SJCRH30 (cell line): ENCODE measurements around the gene ZSWIM3. TPM values are rescaled to one million over a fixed set of nuclear protein-coding genes. Genes with fewer than 3 reads are reported as not detected.

Experiments used
- DNase-seq, 2 experiments: peaks; one replicate each; pipeline ENCODE4 v3.0.0-alpha.2; 2015 to 2020
- H3K27ac ChIP-seq: fragments of 250-450 bp; sonication (Bioruptor Pico); 2 replicates; pipeline ENCODE4 v1.5.1; 2020; ENCODE audit warnings: mild to moderate bottlenecking, moderate library complexity
- H3K27me3 ChIP-seq: fragments of 250-450 bp; sonication (Bioruptor Pico); 2 replicates; pipeline ENCODE4 v1.5.1; 2020; ENCODE audit warnings: mild to moderate bottlenecking, moderate library complexity
- H3K36me3 ChIP-seq: fragments of 250-450 bp; sonication (Bioruptor Pico); 2 replicates; pipeline ENCODE4 v1.5.1; 2020; ENCODE audit warnings: mild to moderate bottlenecking, moderate library complexity
- H3K4me1 ChIP-seq: fragments of 250-450 bp; sonication (Bioruptor Pico); 2 replicates; pipeline ENCODE4 v1.5.1; 2020; ENCODE audit warnings: mild to moderate bottlenecking, moderate library complexity
- H3K4me3 ChIP-seq: fragments of 250-450 bp; sonication (Bioruptor Pico); 2 replicates; pipeline ENCODE4 v1.5.1; 2020; ENCODE audit warnings: mild to moderate bottlenecking, moderate library complexity
- H3K9me3 ChIP-seq: fragments of 250-450 bp; sonication (Bioruptor Pico); replicated peaks from 2 replicates; pipeline ENCODE4 v1.5.1; 2020; ENCODE audit warnings: mild to moderate bottlenecking, moderate library complexity
- total RNA-seq: library from RNA; depleted of rRNA; stranded (reverse); fragments of >200 nt; shearing (Covaris generic); gene quantifications from 2 replicates; pipeline ENCODE4 v1.2.3, GENCODE V29; 2014

ZSWIM3 gene
- total RNA-seq, 1 experiment from 2014 or later: 6.2 TPM

- no peak for DNase-seq
- Histone ChIP-seq H3K4me1 (peaks cover 17% of the 10 kb centered on the region), H3K9me3 (no peaks in the 10 kb centered on the region), H3K27ac (no peak overlapping the region), H3K36me3 (no peaks in the 10 kb centered on the region), H3K27me3 (no peaks in the 10 kb centered on the region), H3K4me3 (no peak overlapping the region)
These were observed 55.7 kb downstream of the ZSWIM3 start for GRCh38 chr20:45913116-45913515.

DNA sequence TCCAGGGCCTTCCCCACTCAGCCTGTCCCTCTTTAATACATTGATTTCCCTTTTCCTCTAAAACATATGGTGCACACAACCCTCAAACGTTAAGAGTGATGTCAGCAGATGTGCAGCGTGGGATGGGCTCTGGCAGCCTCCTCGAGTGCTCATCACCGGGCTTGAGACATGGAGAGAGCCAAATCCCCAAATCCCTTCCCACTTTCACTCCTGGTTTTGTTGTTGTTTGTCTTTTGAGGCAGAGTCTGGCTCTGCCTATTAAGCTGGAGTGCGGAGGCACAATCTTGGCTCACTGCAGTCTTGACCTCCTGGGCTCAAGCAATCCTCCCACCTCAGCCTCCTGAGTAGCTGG is 60.4 kb downstream of the ZSWIM3 start:
- H3K9me3 ChIP-seq: no peaks in the 10 kb centered on the region
- no peaks in the 10 kb centered on the region for H3K36me3 ChIP-seq
- no peaks in the 10 kb centered on the region for H3K27me3 ChIP-seq
- H3K27ac ChIP-seq: peak overlapping the region; percentile 44
- peaks cover 50% of the 10 kb centered on the region for H3K4me1 ChIP-seq
- peak; percentile 86 to 94 for DNase-seq
- H3K4me3 ChIP-seq: no peak overlapping the region

DNA sequence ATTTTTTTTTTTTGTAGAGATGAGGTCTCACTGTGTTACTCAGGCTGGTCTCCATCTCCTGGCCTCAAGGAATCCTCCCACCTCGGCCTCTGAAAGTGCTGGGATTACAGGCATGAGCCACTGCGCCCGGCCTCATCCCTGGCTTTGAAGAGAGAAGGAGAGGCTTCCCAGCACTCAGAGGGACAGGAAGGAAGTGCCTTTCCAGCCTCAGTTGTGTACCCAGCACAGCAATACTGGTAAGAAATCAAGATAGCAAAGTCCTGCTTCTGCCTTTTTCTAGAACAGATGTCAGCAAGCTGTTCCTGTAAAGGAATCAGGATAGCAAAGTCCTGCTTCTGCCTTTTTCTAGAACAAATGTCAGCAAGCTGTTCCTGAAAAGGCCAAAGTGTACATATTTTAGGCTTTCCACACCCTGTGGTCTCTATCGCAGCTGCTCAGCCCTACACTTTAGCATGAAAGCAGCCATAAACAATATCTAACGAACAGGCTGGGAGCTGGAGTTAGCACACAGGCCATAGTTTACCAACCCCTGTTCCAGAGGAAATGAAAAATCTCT is 60.8 kb downstream of the ZSWIM3 start:
- H3K27ac ChIP-seq: peak overlapping the region; percentile 44
- peak; percentile 50 to 64 for DNase-seq

GRCh38 chr20:45918779-45919537 is 61.5 kb downstream of the ZSWIM3 start:
- no peaks in the 10 kb centered on the region for H3K36me3 ChIP-seq
- H3K4me1 ChIP-seq: peaks cover 60% of the 10 kb centered on the region
- H3K4me3 ChIP-seq: no peak overlapping the region
- H3K27me3 ChIP-seq: no peaks in the 10 kb centered on the region
- no peaks in the 10 kb centered on the region for H3K9me3 ChIP-seq
- H3K27ac ChIP-seq: peak overlapping the region; percentile 44
- DNase-seq: no peak

More for the DNA sequence above, 60.8 kb downstream of the ZSWIM3 start:
- no peak overlapping the region for H3K4me3 ChIP-seq
- peaks cover 53% of the 10 kb centered on the region for H3K4me1 ChIP-seq
- H3K36me3 ChIP-seq: no peaks in the 10 kb centered on the region
- H3K9me3 ChIP-seq: no peaks in the 10 kb centered on the region
- no peaks in the 10 kb centered on the region for H3K27me3 ChIP-seq

DNA sequence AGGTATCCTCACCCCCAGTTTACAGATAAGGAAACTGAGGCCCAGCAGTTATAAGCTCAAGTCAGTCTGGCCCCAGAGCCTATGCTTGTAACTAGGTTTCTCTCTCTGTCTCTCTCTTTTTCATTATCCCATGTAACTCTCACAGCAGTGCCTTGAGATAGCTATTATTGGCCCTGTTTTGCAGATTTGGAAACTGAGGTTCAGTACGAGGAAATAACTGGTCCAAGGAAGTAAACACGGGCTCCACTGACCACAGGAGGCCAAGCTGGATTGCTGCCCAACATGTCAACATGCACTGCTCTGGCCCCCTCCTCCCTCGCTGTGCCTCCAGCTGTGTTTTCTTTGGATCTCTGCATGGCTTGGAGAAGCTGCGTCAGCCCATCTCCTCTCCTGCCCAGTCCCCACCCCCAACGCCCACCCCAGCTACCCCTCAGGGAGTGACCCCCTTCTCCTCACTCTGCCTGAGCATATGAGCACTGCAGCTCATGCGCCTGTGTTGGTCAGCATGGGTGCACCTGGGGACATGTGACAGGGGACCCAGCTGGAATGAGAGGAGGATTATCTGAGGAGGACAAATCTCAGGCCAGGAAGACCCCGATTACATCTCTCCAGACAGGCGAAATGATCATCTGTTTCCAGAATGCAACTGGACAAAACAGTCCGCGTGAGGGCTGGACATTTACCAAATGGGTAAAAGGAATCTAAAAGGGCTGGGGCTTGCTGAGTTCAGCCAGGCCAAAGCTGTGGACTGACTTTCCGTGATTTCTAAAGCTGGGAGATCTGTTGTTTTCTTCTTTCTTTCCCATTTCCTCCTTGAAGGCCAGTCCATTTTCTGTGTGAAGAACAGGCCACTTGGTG is 62.4 kb downstream of the ZSWIM3 start:
- peaks cover 68% of the 10 kb centered on the region for H3K4me1 ChIP-seq
- H3K9me3 ChIP-seq: no peaks in the 10 kb centered on the region
- DNase-seq: peak; percentile 77
- peak overlapping the region; percentile 60 for H3K27ac ChIP-seq
- no peaks in the 10 kb centered on the region for H3K36me3 ChIP-seq
- peak overlapping the region; percentile 21 for H3K4me3 ChIP-seq
- no peaks in the 10 kb centered on the region for H3K27me3 ChIP-seq

GRCh38 chr20:45920462-45921336 is 63.3 kb downstream of the ZSWIM3 start:
- Histone ChIP-seq H3K36me3 (no peaks in the 10 kb centered on the region), H3K27me3 (no peaks in the 10 kb centered on the region), H3K9me3 (no peaks in the 10 kb centered on the region), H3K27ac (peak overlapping the region; percentile 60), H3K4me1 (peaks cover 78% of the 10 kb centered on the region), H3K4me3 (peak overlapping the region; percentile 21)
- peak; percentile 51 to 78 for DNase-seq

DNA sequence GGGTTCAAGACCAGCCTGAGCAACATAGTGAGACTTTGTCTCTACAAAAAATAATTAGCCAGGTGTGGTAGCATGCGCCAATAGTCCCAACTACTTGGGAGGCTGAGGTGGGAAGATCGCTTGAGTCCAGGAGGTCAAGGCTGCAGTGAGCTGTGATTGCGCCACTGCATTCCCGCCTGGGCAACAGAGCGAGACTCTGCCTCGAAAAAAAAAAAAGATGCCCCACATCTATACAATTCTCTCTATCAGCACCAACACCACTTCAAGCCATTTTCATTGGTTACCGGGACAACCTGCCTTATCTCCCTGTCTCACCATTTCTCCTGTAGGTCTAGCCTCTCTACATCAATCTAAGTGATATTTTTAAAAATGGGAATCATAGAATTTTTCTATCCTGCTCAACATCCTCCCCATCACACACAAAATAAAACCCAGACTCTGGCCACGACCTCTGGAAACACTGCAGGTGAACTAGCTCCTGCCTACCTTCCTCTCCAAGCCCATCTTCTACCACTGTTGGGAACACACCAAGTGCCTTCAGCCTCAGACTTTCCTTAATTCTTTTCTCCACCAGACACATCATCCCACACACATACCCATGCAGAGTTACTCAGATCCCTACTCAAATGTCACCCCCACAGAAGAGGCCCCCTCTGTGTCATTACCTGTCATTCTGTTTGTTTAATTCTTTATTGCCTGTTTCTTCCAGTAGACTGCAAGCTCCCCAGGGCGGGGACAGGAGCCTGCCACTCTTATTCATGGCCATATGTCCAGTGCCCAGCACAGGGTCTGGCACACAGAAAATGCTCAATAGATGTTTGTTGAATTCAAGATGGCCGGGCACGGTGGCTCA is 64.1 kb downstream of the ZSWIM3 start:
- no peaks in the 10 kb centered on the region for H3K9me3 ChIP-seq
- H3K27me3 ChIP-seq: no peaks in the 10 kb centered on the region
- DNase-seq: no peak
- peaks cover 82% of the 10 kb centered on the region for H3K4me1 ChIP-seq
- no peaks in the 10 kb centered on the region for H3K36me3 ChIP-seq
- no peak overlapping the region for H3K27ac ChIP-seq
- no peak overlapping the region for H3K4me3 ChIP-seq

GRCh38 chr20:45924391-45925261 is 67.2 kb downstream of the ZSWIM3 start:
- Histone ChIP-seq H3K4me3 (no peak overlapping the region), H3K27ac (peak overlapping the region; percentile 31; the same call in 1 of the 2 replicates), H3K9me3 (no peaks in the 10 kb centered on the region), H3K36me3 (no peaks in the 10 kb centered on the region), H3K4me1 (peaks cover 60% of the 10 kb centered on the region), H3K27me3 (no peaks in the 10 kb centered on the region)
- peak; percentile 69 to 84 for DNase-seq

- Histone ChIP-seq H3K4me3 (no peak overlapping the region), H3K9me3 (no peaks in the 10 kb centered on the region), H3K27me3 (no peaks in the 10 kb centered on the region), H3K27ac (no peak overlapping the region), H3K4me1 (peaks cover 47% of the 10 kb centered on the region), H3K36me3 (no peaks in the 10 kb centered on the region)
- DNase-seq: peak in 1 of 2 experiments; percentile 63
These were observed 68.5 kb downstream of the ZSWIM3 start for GRCh38 chr20:45925821-45926506.

- no peaks in the 10 kb centered on the region for H3K27me3 ChIP-seq
- H3K9me3 ChIP-seq: no peaks in the 10 kb centered on the region
- no peaks in the 10 kb centered on the region for H3K36me3 ChIP-seq
- no peak for DNase-seq
- H3K4me3 ChIP-seq: no peak overlapping the region
- H3K4me1 ChIP-seq: peaks cover 43% of the 10 kb centered on the region
- H3K27ac ChIP-seq: no peak overlapping the region
These were observed 69.3 kb downstream of the ZSWIM3 start for GRCh38 chr20:45926731-45927070.

GRCh38 chr20:45927071-45927878 is 69.9 kb downstream of the ZSWIM3 start:
- H3K27me3 ChIP-seq: no peaks in the 10 kb centered on the region
- H3K4me1 ChIP-seq: peaks cover 37% of the 10 kb centered on the region
- no peak overlapping the region for H3K4me3 ChIP-seq
- no peak overlapping the region for H3K27ac ChIP-seq
- no peaks in the 10 kb centered on the region for H3K36me3 ChIP-seq
- H3K9me3 ChIP-seq: no peaks in the 10 kb centered on the region
- DNase-seq: no peak
